ENCODE measurements around the gene ATP9A.

Gene ATP9A

DNA sequence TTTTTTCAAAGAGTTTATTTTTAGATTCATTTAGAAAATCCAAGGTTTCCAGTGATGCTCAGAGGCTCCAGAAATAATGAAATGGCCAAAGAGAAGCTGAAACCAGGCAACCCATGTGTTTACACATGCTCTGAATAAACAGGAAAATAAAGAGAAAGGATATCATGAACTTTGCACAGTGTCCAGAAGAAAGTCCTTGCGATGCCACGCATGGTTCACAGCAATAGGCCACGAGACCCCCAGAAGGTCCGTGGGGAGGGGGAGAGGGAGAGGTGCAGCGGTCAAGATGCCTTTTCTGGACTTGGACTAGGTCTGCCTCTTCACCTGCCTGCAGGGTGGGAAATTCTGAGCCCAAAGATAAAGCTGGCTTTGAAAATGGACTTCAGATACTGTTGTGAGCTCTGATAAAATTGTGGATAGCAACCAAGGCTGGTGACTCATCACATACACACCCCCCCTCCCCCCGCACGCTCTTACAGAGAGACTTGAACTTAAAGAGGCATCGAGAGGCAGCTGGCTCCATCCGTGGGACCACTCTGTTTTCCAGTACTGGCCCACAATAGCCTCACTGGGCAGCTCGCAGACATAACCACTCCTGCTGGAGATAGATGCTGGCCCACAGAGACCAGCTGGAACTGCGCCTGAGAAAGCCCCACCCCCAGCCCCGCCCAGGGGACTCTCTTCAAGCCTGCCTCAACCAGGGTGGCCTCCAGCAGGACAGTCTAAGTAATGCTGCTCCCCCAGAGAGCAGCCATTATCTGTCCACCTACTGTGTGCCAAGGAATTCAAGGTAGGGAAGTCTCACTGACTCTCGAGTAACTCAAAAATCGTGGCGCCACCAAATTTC lies 204.5 kb downstream of the ATP9A start:
- H3K4me3 ChIP-seq (ENCODE audit: low read depth, low read length): no peak overlapping the region
- no peak for DNase-seq (ENCODE audit: low read depth)
- TF ChIP-seq, protein P1, sequence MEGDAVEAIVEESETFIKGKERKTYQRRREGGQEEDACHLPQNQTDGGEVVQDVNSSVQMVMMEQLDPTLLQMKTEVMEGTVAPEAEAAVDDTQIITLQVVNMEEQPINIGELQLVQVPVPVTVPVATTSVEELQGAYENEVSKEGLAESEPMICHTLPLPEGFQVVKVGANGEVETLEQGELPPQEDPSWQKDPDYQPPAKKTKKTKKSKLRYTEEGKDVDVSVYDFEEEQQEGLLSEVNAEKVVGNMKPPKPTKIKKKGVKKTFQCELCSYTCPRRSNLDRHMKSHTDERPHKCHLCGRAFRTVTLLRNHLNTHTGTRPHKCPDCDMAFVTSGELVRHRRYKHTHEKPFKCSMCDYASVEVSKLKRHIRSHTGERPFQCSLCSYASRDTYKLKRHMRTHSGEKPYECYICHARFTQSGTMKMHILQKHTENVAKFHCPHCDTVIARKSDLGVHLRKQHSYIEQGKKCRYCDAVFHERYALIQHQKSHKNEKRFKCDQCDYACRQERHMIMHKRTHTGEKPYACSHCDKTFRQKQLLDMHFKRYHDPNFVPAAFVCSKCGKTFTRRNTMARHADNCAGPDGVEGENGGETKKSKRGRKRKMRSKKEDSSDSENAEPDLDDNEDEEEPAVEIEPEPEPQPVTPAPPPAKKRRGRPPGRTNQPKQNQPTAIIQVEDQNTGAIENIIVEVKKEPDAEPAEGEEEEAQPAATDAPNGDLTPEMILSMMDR (IDR thresholded peaks at IDR 0.05; ENCODE audit: control insufficient read depth, extremely low read depth, insufficient read depth): no peak

DNA sequence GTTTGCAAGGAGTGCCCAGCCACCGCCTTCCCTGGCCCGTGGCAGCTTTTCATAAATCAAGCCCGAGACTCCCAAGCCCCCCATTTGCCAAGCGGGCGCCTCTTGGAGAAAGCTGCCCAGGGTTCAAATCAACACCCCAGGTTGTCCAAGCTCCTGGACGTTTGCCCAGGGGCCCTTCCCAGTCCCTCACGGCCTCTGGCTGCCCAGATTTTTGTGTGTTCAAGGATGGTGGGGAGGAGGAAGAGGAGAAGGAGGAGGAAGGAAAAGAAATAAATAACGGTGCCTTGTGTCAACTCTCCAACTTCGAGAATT lies 205.1 kb downstream of the ATP9A start:
- TF ChIP-seq, protein P1 (IDR thresholded peaks at IDR 0.05; ENCODE audit: control insufficient read depth, extremely low read depth, insufficient read depth): no peak
- no peak overlapping the region; the same call in 1 of the 2 replicates for H3K4me3 ChIP-seq (ENCODE audit: low read depth, low read length)
- no peak for DNase-seq (ENCODE audit: low read depth)

DNA sequence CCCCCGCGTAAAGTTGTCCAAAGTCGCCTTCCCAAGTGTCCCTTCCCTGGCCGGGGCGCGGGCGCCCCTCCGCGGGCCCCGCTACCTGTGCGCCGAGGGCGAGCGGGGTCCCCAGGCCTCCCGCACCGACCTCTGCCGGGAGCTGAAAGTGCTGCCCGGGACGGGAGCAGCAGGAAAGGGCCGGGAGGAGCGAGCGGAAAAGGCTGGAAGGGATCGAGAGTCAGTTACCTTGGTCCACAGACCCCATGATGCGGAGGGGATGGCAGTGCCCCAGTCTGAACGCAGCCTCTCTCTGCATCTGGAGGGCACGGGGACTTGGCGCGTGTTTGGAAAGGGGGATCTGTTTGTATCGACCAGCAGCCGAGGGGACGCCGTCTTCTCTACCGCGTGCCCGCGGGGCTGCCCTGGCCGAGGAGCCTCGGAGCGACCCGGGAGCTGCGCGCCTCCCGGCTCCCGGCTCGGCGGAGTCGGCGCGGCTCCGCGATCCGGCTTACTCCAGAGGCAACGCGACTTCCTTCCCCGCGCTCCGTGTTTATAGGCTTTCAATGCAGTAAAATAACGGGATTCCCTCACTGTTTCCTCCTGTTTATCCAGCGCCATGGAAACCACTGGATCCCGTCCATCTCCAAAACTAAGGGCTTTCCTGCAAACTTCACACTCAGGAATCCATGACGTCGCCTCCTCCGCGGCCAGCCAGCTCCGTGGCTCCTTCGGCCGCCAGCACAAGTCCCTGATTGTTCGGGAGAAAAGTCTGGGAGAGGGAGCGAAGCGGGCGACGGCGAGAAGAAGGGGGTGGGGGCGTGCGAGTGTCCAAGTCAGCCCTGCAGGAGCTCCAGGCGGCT lies 205.6 kb downstream of the ATP9A start:
- TF ChIP-seq, protein P1 (IDR thresholded peaks at IDR 0.05; ENCODE audit: control insufficient read depth, extremely low read depth, insufficient read depth): 0 out of 2 replicates have a peak, but pooled peaks have one; percentile 14
- peak overlapping the region; percentile 41 for H3K4me3 ChIP-seq (ENCODE audit: low read depth, low read length)
- DNase-seq (ENCODE audit: low read depth): peak; percentile 72

DNA sequence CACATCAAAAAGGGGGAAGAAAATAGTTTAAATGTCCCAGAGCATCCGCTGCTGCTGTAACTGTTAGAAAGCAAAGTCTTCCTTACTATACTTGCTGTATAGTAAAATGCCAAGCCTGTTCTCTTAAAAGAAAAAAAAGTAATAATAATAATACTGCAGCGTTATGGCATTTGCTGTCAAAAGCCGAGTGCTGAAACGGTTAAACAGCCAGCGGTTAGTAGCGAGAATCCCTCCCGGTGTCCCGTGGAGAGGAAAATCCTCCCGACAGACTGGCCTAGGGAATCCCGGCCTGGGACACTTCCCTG lies 206.2 kb downstream of the ATP9A start:
- TF ChIP-seq, protein P1 (IDR thresholded peaks at IDR 0.05; ENCODE audit: control insufficient read depth, extremely low read depth, insufficient read depth): no peak
- peak overlapping the region; percentile 41 for H3K4me3 ChIP-seq (ENCODE audit: low read depth, low read length)
- DNase-seq (ENCODE audit: low read depth): no peak

DNA sequence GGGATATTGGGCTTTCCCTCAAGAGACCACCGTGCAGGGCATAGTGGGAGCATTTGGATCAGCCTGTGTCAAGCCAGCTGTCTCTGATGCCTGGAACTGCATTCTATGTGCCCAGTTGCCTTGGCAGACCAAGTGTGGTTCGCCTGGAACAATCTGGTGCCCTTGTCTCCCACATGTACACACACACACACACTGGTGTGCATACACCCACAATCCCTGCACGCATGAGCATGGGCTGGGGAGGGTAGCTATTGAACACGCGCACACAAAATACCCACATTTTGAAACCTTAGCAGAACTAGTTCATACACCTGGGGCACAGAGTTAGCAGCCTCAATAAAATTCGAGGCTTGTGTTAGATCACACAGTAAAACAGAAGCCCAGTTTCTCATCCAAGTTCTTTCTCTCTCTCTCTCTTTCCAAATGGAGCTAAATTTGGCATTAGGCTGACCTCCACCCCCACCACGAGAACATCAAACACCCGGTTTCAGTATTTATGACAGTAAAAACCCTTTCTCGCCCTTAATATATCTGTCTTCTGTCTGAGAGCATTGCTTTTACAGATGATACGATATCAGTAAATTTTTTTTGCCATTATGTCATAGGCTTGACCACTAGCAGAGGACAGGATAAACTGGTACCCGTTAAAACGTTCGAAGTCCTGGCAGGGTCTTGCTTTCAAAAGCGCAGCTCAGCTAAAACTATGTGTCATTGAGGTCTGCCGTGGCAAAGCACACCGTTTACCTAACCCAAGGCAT lies 207.5 kb downstream of the ATP9A start:
- no peak for DNase-seq (ENCODE audit: low read depth)
- TF ChIP-seq, protein P1 (IDR thresholded peaks at IDR 0.05; ENCODE audit: control insufficient read depth, extremely low read depth, insufficient read depth): no peak
- no peak overlapping the region for H3K4me3 ChIP-seq (ENCODE audit: low read depth, low read length)

DNA sequence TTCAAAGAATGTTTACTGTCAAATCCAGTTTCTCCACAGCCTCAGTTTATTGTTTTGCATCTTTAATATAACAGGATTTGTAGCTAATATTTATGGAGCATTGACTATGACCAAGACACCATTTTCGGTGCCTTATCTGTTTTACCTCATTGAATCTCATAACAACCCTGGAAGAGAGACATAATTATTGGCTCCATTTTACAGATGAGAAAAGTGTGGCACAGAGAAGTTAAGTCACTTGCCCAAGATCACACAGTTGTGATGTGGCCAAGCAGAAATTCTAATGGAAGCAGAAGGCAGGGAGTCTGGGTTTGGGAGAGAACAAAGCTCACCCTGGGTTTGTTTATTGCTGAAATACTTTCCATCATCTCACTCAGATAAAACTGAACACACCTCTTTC lies 208.1 kb downstream of the ATP9A start:
- DNase-seq (ENCODE audit: low read depth): no peak
- TF ChIP-seq, protein P1 (IDR thresholded peaks at IDR 0.05; ENCODE audit: control insufficient read depth, extremely low read depth, insufficient read depth): no peak
- no peak overlapping the region for H3K4me3 ChIP-seq (ENCODE audit: low read depth, low read length)

All from LNCaP clone FGC (cell line).